Stimulated activated CD8-positive, alpha-beta memory T cell treated with anti-CD3 and anti-CD28 coated beads, Interleukin-4, amount 100 ng/mL, for 48 hours (primary cell): ENCODE results near the gene TNN.

ENCODE experiments used
- DNase-seq: peaks from one replicate; pipeline ENCODE4 v3.0.0-alpha.2; 2020

Gene TNN

DNA sequence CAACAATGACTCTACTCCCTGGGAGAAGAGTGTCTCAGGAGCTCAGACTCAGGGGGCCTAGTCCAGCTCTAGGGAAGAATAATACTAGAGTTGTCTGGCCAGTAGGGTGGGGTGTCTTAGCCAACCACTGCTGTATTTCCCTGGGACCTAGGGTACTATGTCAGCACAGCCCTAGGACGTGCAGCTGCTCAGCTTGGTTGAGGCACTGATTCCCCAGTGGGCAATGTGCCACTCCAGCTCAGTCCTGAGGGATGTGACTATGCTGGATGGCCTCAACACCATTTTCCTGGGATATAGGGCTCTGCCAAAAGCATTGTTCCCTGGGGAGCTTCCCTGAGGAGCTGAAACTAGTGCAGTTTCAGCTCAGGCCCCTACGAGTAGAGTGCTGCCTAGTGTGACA, 47.4 kb downstream of the TNN start:
- DNase-seq = no peak

- DNase-seq = no peak
Observed at GRCh38 chr1:175116210-175116798, 48.7 kb downstream of the TNN start.

GRCh38 chr1:175116903-175117302, 49.3 kb downstream of the TNN start:
- DNase-seq = no peak

DNA sequence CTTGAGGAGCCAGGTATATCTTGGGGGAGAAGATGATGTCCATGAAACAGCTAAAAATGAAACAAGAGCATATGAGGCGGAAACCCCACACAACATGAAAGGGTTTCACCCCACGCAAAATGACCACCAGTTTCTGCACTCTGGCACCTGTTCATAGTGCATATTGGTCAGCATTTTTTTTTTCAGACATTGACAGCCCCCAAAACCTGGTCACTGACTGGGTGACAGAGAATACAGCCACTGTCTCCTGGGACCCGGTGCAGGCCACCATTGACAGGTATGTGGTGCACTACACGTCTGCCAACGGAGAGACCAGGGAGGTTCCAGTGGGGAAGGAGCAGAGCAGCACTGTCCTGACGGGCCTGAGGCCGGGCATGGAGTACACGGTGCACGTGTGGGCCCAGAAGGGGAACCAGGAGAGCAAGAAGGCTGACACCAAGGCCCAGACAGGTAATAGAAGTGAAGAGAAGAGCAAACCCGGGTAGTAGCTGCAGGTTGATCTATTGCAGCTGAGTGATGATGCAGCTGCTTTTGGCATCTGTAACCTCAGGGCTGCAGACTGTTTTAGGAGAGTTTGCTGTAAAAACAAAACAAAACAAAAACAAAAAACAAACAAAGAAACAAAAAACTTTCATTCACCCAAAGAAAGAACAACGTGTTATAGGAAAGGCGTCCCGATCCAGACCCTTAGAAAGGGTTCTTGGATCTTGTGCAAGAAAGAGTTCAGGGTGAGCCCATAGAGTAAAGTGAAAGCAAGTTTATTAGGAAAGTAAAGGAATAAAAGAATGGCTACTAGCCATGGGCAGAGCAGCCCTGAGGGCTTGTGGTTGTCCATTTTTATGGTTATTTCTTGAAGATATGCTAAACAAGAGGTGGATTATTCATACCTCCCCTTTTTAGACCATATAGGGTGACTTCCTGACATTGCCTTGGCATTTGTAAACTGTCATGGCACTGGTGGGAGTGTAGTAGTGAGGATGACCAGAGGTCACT, 51.0 kb downstream of the TNN start:
- no peak for DNase-seq

DNA sequence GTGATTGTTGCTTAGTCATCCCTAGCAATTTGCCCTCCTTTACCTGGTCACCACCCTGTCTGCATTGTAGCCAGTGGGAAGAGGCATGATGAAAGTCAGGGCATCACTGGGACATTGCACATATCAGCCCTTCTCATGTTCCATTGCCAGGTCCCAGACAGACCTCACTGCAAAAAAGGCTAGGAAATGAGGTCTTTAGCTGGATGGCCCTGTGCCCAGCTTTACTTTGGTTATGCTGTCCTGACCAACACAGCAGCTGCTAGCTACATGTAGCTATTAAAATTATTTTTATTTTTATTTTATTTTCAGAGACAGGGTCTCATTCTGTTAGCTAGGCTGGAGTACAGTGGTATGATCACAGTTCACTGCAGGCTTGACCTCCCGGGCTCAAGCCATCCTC, 52.9 kb downstream of the TNN start:
- no peak for DNase-seq

DNA sequence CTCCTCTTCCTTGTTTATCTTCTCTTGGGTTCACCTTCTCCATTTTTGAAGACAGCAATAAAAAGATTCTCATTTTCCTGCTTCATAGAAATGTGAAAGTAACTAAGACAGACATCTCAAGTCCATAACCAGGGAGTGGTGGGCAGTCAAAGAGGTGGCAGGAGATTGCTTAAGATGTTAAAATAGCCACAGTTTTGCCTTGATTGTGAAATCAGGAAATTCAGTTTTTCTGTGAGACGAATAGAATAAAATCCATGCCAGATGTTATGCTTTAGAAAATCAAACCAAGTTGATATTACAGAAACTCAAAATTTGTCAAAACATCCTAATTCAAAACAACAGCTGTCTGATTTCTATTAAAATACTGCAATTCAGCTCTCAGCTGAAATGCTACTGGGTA, 57.2 kb downstream of the TNN start:
- DNase-seq = no peak

DNA sequence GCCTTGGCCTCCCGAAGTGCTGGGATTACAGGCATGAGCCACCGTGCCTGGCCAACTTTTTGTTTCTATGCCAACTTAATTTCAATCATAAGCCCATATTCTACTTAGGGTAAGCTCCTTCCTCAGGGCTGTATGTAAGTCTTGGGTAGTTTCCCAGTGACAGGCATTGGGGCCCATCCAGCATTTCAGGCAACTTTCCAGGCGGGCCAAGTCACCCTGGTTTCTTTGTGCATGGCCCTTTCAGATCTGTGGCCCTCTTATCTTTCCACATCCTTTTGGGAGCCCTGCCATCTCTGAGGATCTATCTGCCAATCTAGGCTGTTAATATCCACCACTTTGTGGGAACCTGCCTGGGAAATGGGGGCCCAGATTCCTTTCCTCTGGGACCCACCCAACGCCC, 58.7 kb downstream of the TNN start:
- no peak for DNase-seq

GRCh38 chr1:175127565-175127964, 59.9 kb downstream of the TNN start:
- no peak for DNase-seq

GRCh38 chr1:175128523-175128922, 60.9 kb downstream of the TNN start:
- no peak for DNase-seq

DNA sequence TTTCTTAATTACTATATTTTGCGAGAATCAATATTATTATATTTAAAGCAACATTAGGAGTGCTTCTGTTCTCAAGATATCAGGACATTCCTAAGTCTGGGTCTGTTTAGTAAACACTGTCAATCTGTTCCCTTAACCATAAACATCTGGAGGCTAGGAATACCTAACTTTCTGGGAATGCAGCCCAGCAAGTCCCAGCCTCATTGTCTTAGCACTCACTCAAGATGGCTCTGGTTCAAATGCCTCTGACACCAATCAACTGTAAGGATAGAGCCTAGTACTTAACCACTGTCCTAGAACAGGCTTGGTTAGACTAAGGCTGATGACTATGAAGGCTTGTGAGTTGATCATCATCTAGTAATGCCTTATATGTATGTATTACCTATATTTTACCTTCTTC, 61.5 kb downstream of the TNN start:
- DNase-seq = no peak

DNA sequence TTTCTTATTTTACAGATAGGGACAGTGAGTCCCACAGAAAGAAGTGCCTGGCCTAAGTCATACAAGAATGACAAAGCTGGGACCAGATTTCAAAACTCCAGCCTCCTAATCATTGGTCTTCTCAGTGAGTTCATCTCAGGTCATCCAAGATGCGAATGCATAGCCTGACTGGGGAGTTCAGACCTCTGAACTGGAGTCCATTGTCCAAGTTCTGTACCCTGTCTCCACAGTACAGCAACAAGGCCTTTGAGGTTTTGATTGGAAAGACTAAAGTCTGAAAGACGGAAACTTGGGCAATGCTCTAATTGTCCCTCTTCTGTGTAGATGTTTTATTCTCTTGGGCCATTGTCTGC, 62.0 kb downstream of the TNN start:
- no peak for DNase-seq

- DNase-seq = no peak
Observed at GRCh38 chr1:175129997-175130648, 62.5 kb downstream of the TNN start.

DNA sequence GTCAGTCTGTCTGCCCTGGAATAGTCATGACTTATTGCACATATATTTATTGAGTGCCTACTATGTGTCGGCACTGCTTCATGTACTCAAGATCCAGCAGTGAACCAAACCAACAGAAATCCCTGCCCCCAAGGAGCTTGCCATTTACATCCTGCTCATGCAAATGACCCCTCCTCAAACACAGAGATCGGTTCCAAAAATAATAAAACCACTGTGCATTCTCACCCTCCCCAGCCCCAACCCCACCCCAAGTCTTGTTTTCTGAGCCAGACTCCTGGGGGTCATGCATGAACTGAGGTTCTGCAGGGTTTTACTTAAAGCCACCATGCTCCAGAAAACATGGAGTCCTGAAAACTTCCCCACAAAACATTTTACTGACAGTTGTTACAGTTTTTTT, 63.0 kb downstream of the TNN start:
- no peak for DNase-seq

- DNase-seq = no peak
Observed at GRCh38 chr1:175131095-175131494, 63.5 kb downstream of the TNN start.

DNA sequence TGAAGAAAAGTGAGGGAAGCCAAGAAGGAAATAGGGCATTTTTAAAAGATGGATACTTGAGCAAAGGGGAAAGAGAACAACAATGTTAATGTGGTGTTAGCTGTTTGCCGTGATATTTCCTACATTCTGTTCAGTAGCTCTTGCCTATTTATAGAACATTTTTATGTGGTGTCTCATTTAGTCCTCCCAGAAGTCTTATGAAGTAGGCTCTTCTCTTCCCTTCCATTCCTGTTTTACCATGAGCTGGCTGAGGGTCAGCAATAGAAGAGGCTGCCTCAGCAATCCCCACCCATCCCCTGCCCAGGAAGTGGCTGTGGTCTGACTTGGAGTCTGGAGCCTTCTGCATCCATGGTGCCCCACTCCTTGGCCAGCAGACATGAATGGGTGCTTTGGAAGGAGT, 64.8 kb downstream of the TNN start:
- no peak for DNase-seq

GRCh38 chr1:175133673-175134435, 66.2 kb downstream of the TNN start:
- no peak for DNase-seq

DNA sequence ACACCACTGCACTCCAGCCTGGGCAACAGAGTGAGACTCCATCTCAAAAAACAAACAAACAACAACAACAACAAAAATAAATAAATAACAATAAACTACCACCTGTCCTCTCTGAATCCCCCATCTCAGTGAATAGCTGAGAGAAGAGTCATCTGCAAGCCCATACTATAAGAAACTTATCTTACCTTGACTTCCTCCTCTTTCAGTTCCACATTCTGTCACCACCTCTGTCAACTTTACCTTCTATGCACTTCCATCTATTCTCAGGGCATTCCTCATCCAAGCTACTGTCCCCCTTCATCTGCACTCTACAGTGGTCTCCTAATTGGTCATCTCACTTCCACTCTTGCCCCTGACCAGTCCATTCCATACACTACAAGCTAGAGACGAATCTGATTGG, 66.9 kb downstream of the TNN start:
- no peak for DNase-seq

GRCh38 chr1:175136246-175136645, 68.6 kb downstream of the TNN start:
- no peak for DNase-seq

DNA sequence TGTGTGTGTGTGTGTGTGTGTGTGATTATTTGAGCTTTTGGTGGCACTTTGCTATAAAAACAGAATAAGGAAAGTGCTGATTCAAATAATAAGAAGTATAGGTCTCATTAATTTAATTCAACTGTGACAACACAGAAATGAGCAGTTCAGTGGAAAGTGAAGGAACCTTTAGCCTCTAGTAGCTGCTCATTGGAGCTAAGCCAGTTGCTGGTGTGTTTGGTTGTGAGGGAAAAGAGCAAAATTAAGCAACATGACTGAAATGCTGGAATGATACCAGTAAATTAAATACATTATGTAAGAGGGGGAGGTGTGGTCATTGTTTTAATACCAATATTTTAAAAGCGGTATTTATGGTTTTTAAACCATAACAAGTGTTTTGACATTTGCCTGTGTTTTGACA, 69.7 kb downstream of the TNN start:
- no peak for DNase-seq

GRCh38 chr1:175138579-175138978, 70.9 kb downstream of the TNN start:
- no peak for DNase-seq

- DNase-seq = no peak
Observed at GRCh38 chr1:175145899-175146528, 78.4 kb downstream of the TNN start.

DNA sequence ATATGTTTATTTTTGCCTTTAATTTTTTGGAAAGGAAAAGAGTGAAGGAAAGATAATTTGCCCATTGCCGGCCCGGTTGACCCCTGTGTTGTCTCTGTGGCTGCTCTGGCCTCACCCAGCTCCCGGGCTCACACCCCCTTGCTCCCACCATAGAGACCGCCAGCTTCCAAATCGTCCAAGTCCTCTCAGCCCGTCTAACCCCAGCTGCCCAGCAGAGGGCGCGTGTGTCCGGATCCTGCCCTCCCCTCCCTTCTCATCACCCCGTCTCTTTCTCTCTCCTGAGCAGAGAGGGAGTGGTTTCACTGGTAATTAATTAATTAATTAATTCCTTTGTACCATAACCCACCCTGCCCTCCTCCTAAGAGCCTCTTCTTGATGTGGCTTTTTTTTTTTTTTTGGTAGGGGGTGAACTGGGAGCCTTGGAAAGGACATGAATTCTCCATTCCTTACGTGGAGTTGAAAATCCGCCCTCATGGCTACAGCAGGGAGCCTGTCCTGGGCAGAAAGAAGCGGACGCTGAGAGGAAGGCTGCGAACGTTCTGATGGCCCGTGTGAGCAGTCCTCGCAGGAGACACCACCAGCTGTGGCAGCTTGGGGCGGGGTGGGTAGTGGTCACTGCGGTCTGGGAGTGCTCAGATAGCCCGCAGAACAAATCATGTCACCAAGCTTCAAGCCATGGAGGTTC, 79.0 kb downstream of the TNN start:
- DNase-seq = peak; percentile 88
